NCI-H128 (cell line): Measurements from ENCODE around the gene ANO9.

Experiments
- DNase-seq: peaks from one replicate; lab custom pipeline; 2025; ENCODE audit not compliant: unreplicated experiment; lab: John Stamatoyannopoulos, UW

The ANO9 gene

GRCh38 chr11:452916-453527 lies 11.2 kb upstream of the ANO9 start:
- DNase-seq: no peak

GRCh38 chr11:452203-452744 lies 10.5 kb upstream of the ANO9 start:
- no peak for DNase-seq

- no peak for DNase-seq
Measured at GRCh38 chr11:451738-452137, 9.9 kb upstream of the ANO9 start.

GRCh38 chr11:450809-451451 lies 9.1 kb upstream of the ANO9 start:
- peak; percentile 51 for DNase-seq

- peak; percentile 90 for DNase-seq
Measured at GRCh38 chr11:449889-450808, 8.3 kb upstream of the ANO9 start, which contains the start of gene PTDSS2. Gene PTDSS2 (plus strand): TSS chr11:450279. CDS start chr11:450456, 177 bp downstream.

- peak; percentile 90 for DNase-seq
Measured at GRCh38 chr11:447923-448731, 6.3 kb upstream of the ANO9 start.

- no peak for DNase-seq
Measured at GRCh38 chr11:446891-447290, 5.1 kb upstream of the ANO9 start.

GRCh38 chr11:445765-446588 lies 4.2 kb upstream of the ANO9 start:
- DNase-seq: no peak

GRCh38 chr11:444396-445144 lies 2.8 kb upstream of the ANO9 start:
- DNase-seq: peak; percentile 32

GRCh38 chr11:443542-444199 lies 1.9 kb upstream of the ANO9 start:
- DNase-seq: no peak

- DNase-seq: no peak
Measured at GRCh38 chr11:442611-443081, 835 bp upstream of the ANO9 start.

- no peak for DNase-seq
Measured at GRCh38 chr11:441043-441417, 781 bp downstream of the ANO9 start.

- no peak for DNase-seq
Measured at GRCh38 chr11:440065-441042, 1.5 kb downstream of the ANO9 start.

- DNase-seq: no peak
Measured at GRCh38 chr11:439315-440064, 2.3 kb downstream of the ANO9 start.

- DNase-seq: no peak
Measured at GRCh38 chr11:438101-438844, 3.5 kb downstream of the ANO9 start.
